GM21576 (cell line): ENCODE measurements around the gene UGT2B17.
"Not testable (repeated sequence)": the region's sequence is repeated elsewhere in the genome, so short reads cannot be mapped to it uniquely, and the experiment has no call there.

ENCODE experiments used
- ATAC-seq: cut with Tn5 transposase; IDR thresholded peaks from one replicate; pipeline ENCODE4 v1.9.1; 2021; ENCODE audit warnings: mild to moderate bottlenecking, moderate library complexity; ENCODE audit not compliant: unreplicated experiment

UGT2B17 gene

GRCh38 chr4:68576272-68577125 is at the start of gene UGT2B17:
Gene UGT2B17, minus strand, starts transcription at chr4:68576322. Its CDS starts 7,838 bp downstream, at chr4:68568484.
- ATAC-seq: peak; percentile 95

- ATAC-seq: not testable (repeated sequence)
These were observed 46.6 kb upstream of the UGT2B17 start for GRCh38 chr4:68622731-68623130.

DNA sequence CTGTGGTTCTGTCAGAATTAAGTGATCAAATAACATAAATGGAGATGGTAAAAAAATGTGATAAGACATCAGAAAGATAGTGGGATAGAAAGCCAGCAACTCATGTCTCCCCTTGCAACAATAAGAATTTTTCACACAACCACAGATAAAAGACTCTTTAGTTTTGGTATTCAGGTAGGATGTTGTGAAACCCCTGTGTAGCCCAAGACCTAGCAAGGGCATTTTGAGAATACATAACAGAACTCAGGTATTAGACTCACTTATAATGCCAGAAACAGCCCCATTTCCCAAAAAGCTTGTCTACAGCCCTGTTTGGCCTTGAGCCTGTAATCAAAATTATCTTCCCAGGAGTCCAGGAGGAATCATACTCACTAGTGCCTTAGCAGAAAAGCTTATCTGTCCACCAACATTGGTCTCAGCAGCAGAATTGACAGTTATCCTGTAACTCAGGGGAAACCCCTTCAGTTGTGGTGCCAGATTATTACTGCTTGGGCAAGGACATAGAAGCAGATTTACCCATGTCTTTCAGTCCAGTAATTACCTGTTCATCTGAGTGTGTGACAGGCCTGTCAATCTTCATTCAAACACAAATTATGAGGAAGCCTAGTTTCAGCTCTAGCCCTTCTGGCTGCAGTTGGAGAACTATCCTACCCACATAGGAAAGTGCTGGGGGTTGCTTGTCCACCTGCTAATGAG is 41.0 kb upstream of the UGT2B17 start:
- no peak for ATAC-seq

- no peak for ATAC-seq
These were observed 39.7 kb upstream of the UGT2B17 start for GRCh38 chr4:68615699-68616422.

DNA sequence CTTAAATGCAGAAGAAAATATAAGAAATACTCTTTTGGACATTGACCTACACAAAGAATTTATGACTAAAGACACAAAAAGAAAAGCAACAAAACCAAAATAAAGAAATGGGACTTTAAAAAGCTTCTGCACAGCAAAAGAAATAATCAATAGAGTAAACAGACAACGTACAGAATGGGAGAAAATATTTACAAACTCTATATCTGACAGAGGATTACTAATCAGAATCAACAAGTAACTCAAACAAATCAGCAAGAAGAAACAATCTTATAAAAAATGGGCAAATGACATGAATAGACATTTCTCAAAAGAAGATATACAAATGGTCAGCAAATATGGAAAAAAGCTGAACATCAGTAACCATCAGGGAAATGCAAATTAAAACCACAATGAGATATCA is 37.6 kb upstream of the UGT2B17 start:
- ATAC-seq: no peak

- no peak for ATAC-seq
These were observed 30.1 kb upstream of the UGT2B17 start for GRCh38 chr4:68606240-68606639.

GRCh38 chr4:68599150-68599549 is 23.0 kb upstream of the UGT2B17 start:
- ATAC-seq: no peak

GRCh38 chr4:68597482-68597881 is 21.4 kb upstream of the UGT2B17 start:
- no peak for ATAC-seq

GRCh38 chr4:68594678-68595077 is 18.6 kb upstream of the UGT2B17 start:
- no peak for ATAC-seq

GRCh38 chr4:68593112-68593511 is 17.0 kb upstream of the UGT2B17 start:
- no peak for ATAC-seq

DNA sequence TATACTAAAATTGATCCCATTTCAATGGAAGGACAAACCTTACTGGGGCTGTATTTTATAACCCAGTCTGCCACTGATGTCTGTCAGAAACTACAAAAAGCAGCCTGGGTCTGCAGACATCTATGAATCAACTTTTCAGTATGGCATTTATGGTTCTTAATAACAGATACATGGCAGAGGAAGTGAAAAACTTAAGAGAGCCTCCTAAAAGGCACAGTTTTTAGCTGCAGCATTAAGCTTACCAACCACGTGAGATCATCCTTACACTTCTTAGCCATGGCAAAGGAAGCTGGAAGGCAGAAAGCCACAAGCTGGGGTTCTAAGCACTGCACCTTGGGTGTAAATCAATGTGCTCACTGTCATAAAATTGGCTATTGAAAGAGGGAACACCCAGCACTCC is 16.6 kb upstream of the UGT2B17 start:
- ATAC-seq: peak; percentile 64

- no peak for ATAC-seq
These were observed 15.1 kb upstream of the UGT2B17 start for GRCh38 chr4:68591204-68591603.

GRCh38 chr4:68589790-68590189 is 13.7 kb upstream of the UGT2B17 start:
- ATAC-seq: no peak

DNA sequence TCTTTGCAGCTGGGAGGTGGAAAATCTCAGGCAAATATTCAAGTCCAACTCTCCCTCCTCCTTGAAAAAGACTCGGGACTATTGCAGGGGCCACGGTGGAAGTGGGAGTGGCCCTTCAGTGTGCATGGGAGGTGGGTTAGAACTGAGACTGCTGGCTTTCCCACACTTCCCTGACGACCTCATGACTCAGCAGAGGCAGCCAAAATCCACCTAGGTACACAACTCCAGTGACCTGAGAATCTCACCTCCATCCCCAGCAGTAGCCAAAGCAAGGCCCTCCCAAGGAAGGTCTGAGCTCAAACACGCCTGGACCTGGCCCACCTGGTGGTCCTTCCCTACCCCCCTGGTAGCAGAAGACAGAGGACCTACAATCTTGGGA is 6.2 kb upstream of the UGT2B17 start:
- no peak for ATAC-seq

DNA sequence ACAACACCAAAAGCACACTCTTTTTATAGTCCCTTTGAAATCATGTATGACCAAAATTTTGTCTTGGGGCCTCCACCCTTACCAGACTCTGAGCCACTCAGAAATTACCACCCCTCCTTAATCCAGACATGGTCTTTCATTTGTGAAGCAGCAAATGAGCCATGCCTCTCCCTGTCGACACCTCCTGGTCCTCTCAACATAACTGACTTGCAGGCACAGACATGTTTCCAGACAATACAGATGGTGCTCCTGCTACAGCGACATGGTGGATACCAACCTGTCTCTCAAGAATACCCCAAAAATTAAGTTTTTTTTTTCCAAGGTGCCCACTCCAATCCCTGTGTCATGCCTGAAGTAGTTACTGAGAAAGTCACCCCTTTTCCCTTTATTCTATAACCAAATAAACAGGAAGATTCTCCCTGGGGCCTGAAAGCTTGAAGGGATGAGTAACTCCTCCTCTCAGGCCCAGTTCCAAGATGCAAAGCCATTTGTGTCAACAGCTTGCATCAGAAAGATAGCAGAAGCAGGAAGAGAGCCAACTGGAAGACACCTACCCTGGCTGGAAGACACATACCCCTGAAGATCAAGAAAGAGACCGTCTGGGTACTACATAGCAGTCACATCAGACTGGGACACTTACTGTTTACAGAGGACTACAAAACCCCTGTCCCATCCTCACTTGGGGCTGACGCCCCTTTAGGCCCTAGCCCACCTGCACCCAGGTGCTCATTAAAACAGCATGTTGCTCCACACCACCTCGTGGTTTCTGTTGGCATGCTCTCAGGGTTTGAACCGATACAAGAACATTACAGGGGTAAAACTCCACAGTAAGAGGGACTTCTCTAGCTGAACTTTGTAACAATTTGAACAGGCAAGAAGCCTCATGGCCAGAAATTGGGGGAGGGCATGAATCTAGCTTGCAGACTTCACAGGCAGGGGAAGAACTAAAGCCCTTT is 5.5 kb upstream of the UGT2B17 start:
- no peak for ATAC-seq

- no peak for ATAC-seq
These were observed 1.5 kb upstream of the UGT2B17 start for GRCh38 chr4:68577590-68577989.

GRCh38 chr4:68575636-68576035 is 486 bp downstream of the UGT2B17 start:
- ATAC-seq: not testable (repeated sequence)

DNA sequence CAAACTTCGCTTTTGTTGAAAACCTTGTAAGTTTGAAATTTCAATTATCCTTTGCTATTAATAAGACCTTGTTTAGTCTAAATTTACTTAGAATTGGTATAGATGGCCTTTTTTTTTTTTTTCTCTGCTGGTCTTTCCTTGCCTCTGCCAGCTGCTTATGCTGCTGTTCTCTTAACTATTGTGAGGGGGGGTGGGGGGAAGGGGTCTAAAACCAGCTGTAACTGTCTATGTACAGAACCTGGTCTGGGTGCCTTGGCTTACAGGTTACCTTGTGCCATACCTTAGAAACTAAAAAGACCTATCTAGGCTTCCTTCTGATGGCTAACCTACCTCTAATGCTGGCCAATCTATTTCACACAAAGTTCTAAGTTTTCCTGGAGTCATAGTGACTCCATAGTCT is 1.0 kb downstream of the UGT2B17 start:
- ATAC-seq: no peak

DNA sequence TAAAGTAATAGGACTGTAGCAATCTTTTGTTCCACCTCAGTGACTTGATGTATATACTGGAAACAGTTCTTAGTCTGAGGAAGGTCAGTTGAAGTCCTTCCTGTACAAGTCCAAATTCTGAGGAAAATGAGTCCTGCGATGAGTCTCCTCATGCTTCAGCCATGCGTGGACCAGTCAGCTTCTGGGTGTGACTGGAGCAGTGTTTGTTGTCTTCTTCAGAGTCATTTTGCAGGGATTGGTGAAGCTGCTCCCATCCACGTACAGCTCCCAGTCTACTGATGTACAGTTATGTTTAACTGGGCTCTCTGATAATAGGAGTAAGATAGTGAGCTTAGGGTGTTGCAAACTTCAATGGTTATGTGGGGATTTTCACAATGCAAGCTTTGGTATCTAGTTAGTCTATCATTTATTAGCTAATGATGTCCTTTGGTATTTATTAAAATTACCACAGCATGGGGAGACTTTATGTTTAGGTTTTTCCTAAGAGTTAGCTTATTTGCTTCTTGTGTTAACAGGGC is 3.4 kb downstream of the UGT2B17 start:
- ATAC-seq: no peak

- no peak for ATAC-seq
These were observed 6.0 kb downstream of the UGT2B17 start for GRCh38 chr4:68570122-68570507.
